ENCODE results near the gene CYTH3. TPM values are rescaled to one million over a fixed set of nuclear protein-coding genes. Genes with fewer than 3 reads are reported as not detected.

CYTH3 gene
- 19.3 to 23.4 TPM (median 21.0 TPM) in 5 replicates for total RNA-seq (2022; extraction: Qiagen RNA extraction; ENCODE audit: low read depth)

DNA sequence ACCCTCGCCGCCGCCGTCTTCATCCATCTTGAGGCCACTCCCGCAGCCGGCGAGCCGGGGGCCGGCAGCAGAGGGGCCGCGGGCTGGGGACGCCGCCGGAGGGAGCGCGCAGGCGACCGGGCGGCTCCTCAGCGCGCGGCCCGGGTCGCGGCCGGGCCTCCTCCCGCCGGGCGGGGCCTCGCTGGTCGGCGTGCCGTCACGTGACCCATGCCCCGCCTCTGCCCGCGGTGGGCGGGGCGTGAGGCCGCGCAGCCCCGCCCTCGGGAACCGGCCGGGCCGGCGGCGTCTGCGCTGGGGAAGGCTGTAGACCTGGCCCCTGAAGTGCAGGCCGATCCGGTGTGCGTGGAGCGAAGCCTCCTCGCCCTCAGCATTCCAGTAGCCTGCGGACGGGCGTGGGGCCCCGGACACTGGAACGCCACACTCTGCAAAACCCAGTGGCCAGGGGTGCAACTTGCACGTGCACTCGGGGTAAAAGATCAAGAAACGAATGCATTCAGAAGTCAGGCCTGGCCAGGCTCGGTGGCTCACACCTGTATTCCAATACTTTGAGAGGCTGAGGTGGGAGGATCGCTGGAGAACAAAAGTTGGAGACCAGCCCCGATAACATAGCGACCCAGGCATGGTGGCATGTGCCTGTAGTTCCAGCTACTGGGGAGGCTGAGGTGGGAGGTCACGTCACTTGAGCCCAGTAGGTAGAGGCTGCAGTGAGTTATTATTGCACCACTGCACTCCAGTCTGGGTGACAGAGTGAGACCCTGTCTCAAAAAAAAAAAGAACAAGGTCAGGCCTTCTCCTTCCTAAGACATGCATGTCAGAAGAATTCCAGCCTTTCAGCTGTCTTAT lies at the start of gene CYTH3:
Gene CYTH3 (minus strand): TSS at position 144 of the 843 bp plus-strand sequence. CDS start 117 bp downstream, at position 27.

Other genes starting within 250 kb of the CYTH3 start
- gene ANKRD61, start 241.2 kb downstream of the CYTH3 start, total RNA-seq (2022; extraction: Qiagen RNA extraction; ENCODE audit: low read depth) = 0.50 to 0.69 TPM (median 0.54 TPM) in 5 replicates
- gene EIF2AK1, start 213.4 kb downstream of the CYTH3 start, total RNA-seq (2022; extraction: Qiagen RNA extraction; ENCODE audit: low read depth) = 66.9 to 81.3 TPM (median 78.8 TPM) in 5 replicates
- 5.7 to 9.1 TPM (median 8.4 TPM) in 5 replicates for gene USP42, start 167.7 kb downstream of the CYTH3 start, total RNA-seq (2022; extraction: Qiagen RNA extraction; ENCODE audit: low read depth)
- 10.9 to 15.9 TPM (median 14.3 TPM) in 5 replicates for gene FAM220A, start 76.3 kb upstream of the CYTH3 start, total RNA-seq (2022; extraction: Qiagen RNA extraction; ENCODE audit: low read depth)
- gene RAC1, start 101.9 kb upstream of the CYTH3 start, total RNA-seq (2022; extraction: Qiagen RNA extraction; ENCODE audit: low read depth) = 289 to 429 TPM (median 388 TPM) in 5 replicates
- gene DAGLB, start 175.3 kb upstream of the CYTH3 start, total RNA-seq (2022; extraction: Qiagen RNA extraction; ENCODE audit: low read depth) = 19.6 to 25.2 TPM (median 24.7 TPM) in 5 replicates
- 110 to 157 TPM (median 142 TPM) in 5 replicates for gene KDELR2, start 211.5 kb upstream of the CYTH3 start, total RNA-seq (2022; extraction: Qiagen RNA extraction; ENCODE audit: low read depth)